ENCODE measurements around the gene FOXR1.
"Not testable (repeated sequence)": the region's sequence is repeated elsewhere in the genome, so short reads cannot be mapped to it uniquely, and the experiment has no call there.

The FOXR1 gene

DNA sequence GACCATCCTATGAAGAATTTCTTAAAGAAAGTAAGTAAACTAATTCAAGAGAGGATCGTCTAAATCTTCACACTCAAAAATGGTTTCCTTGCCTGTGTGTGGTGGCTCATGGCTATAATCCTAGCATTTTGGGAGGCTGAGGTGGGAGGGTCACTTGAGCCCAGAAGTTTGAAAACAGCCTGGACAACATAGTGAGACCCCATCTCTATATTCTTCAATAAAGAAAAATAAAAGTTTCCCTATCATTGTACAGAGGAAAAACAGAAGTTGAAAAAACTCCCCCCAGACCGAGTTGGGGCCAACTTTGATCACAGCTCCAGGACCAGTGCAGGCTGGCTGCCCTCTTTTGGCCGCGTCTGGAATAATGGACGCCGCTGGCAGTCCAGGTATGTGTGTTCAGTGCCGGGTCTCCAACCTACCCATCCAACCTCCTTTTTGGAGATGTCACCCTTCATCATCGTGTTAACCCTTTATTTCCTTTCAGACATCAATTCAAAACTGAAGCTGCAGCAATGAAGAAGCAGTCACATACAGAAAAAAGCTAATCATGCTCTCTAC lies 43.6 kb downstream of the FOXR1 start:
- TF ChIP-seq CTCF (conservative IDR thresholded peaks at IDR 0.05; ENCODE audit: low read depth, low read length), result peak; percentile 42
- no peak overlapping the region for H3K4me3 ChIP-seq (ENCODE audit: low read depth, low read length)
- no peak for DNase-seq (ENCODE audit: low read depth)

- peak overlapping the region; percentile 20 for H3K4me3 ChIP-seq (ENCODE audit: low read depth, low read length)
- no peak for DNase-seq (ENCODE audit: low read depth)
- TF ChIP-seq CTCF (conservative IDR thresholded peaks at IDR 0.05; ENCODE audit: low read depth, low read length), result no peak
Measured at GRCh38 chr11:119016216-119017009, 44.9 kb downstream of the FOXR1 start.

DNA sequence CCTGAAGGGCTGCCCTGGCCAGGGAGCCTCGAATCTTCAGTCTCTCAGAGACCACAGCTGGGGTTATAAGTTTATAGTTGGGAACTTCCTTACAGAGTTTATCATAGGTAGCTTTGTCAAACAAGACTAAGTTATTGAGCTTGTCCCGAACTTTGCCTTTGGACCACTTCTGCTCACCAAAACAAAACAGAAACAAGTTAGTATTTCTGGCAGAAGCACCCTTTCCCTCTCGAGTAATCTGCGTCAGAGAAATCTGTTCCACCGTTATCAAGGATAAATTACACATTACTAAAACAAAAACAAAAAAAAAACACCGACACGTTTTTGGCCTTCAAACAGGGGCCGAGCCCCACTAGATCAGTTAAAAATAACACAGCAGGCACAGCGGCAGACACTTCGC lies 45.8 kb downstream of the FOXR1 start:
- not testable (repeated sequence) for DNase-seq (ENCODE audit: low read depth)
- H3K4me3 ChIP-seq (ENCODE audit: low read depth, low read length), result peak overlapping the region; percentile 68

DNA sequence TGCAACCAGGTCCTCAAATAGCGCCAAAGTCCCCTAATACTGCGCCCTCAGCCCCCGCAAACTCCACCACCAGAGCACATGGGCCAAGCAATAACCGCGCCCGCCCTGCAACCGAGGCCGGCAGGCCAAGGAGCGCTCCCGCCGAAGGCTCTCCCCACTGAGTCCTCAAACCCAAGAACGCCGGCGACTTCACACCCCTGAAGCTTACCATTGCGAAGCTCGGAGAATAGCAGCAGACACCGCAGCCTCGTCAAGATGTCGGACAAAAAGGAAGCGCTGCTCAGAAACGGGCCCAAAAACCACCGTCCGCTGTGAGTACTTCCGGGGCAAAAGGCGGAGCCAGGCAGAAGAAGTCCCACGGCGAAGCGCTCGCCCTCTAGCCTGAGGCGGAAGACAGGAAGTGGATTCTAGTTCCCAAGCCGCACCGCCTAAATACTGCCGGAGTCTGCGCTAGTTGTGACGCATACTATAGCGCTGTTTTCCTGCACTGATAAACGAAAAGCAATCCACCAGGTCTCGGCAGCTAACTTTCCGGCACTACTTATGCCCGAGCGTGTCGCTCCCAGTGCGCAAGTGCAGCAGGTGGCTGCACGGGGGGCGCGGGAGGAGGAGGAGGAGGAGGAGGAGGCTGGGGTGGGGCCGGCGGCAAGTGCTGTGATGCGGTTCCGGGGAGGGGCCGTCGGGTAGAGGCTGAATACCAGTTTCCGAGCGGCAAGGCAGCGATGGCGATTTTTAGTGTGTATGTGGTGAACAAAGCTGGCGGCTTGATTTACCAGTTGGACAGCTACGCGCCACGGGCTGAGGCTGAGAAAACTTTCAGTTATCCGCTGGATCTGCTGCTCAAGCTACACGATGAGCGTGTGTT lies 46.7 kb downstream of the FOXR1 start, which contains the start of the genes RPS25 and TRAPPC4:
Gene RPS25, minus strand, starts transcription at position 270 of the 865 bp plus-strand sequence. Its CDS starts 59 bp downstream, at position 211.
Gene TRAPPC4, plus strand, starts transcription at position 693 of the 865 bp plus-strand sequence. Its CDS starts 30 bp downstream, at position 723.
- peak within 1 kb of the TSS; percentile 68 for H3K4me3 ChIP-seq (ENCODE audit: low read depth, low read length)
- peak; percentile 14 for TF ChIP-seq CTCF (conservative IDR thresholded peaks at IDR 0.05; ENCODE audit: low read depth, low read length)
- peak; percentile 97 for DNase-seq (ENCODE audit: low read depth)

- no peak for DNase-seq (ENCODE audit: low read depth)
- no peak for TF ChIP-seq CTCF (conservative IDR thresholded peaks at IDR 0.05; ENCODE audit: low read depth, low read length)
- H3K4me3 ChIP-seq (ENCODE audit: low read depth, low read length), result peak overlapping the region; percentile 68
Measured at GRCh38 chr11:119019996-119020395, 48.4 kb downstream of the FOXR1 start.

- no peak for DNase-seq (ENCODE audit: low read depth)
- H3K4me3 ChIP-seq (ENCODE audit: low read depth, low read length), result no peak overlapping the region
- TF ChIP-seq CTCF (conservative IDR thresholded peaks at IDR 0.05; ENCODE audit: low read depth, low read length), result no peak
Measured at GRCh38 chr11:119021631-119022030, 50.1 kb downstream of the FOXR1 start.

GRCh38 chr11:119023741-119024140 lies 52.2 kb downstream of the FOXR1 start:
- TF ChIP-seq CTCF (conservative IDR thresholded peaks at IDR 0.05; ENCODE audit: low read depth, low read length), result no peak
- no peak overlapping the region for H3K4me3 ChIP-seq (ENCODE audit: low read depth, low read length)
- DNase-seq (ENCODE audit: low read depth), result peak; percentile 86
